ENCODE data around the gene ROCK2. TPM values are rescaled to one million over a fixed set of nuclear protein-coding genes. Genes with fewer than 3 reads are reported as not detected.

ROCK2 gene
- total and polyA plus RNA-seq, 3 donors from 2014 or later, result 4.6 to 33.7 (median 31.3) TPM

GRCh38 chr2:11325961-11326676, 18.3 kb downstream of the ROCK2 start:
- H3K27ac ChIP-seq, result no peak overlapping the region
- no peaks in the 10 kb centered on the region for H3K27me3 ChIP-seq
- H3K36me3 ChIP-seq (ENCODE audit: low read depth, missing control alignments), result no peaks in the 10 kb centered on the region
- H3K4me1 ChIP-seq, result no peaks in the 10 kb centered on the region
- no peak overlapping the region for H3K4me3 ChIP-seq
- no peaks in the 10 kb centered on the region for H3K9me3 ChIP-seq
- no peak for DNase-seq
- WGBS, 2 donors, result 73 to 76% methylated on average over 4 of the region's 4 CpGs
- no peak for TF ChIP-seq POLR2A (IDR thresholded peaks at IDR 0.05)
- TF ChIP-seq CTCF (IDR thresholded peaks at IDR 0.05), result no peak
- intact Hi-C loops (cut with DNase I; ENCODE audit: low total_unique reads), result no loop called here

GRCh38 chr2:11321847-11322246, 22.6 kb downstream of the ROCK2 start:
- H3K4me1 ChIP-seq, result no peaks in the 10 kb centered on the region
- H3K27ac ChIP-seq, result no peak overlapping the region
- 81% methylated on average over 3 of the region's 3 CpGs for WGBS, 2 donors
- no peak for TF ChIP-seq POLR2A (IDR thresholded peaks at IDR 0.05)
- TF ChIP-seq CTCF (IDR thresholded peaks at IDR 0.05), result no peak
- H3K36me3 ChIP-seq (ENCODE audit: low read depth, missing control alignments), result no peaks in the 10 kb centered on the region
- no peak for DNase-seq
- intact Hi-C loops (cut with DNase I; ENCODE audit: low total_unique reads), result no loop called here
- H3K27me3 ChIP-seq, result no peaks in the 10 kb centered on the region
- no peaks in the 10 kb centered on the region for H3K9me3 ChIP-seq
- no peak overlapping the region for H3K4me3 ChIP-seq

GRCh38 chr2:11320698-11321492, 23.5 kb downstream of the ROCK2 start:
- WGBS, 2 donors, result 94% methylated on average over 17 of the region's 17 CpGs
- no peaks in the 10 kb centered on the region for H3K4me1 ChIP-seq

GRCh38 chr2:11319939-11320338, 24.5 kb downstream of the ROCK2 start:
- no peak for DNase-seq
- no peak overlapping the region for H3K4me3 ChIP-seq
- no peak overlapping the region for H3K27ac ChIP-seq
- no peaks in the 10 kb centered on the region for H3K36me3 ChIP-seq (ENCODE audit: low read depth, missing control alignments)
- H3K9me3 ChIP-seq, result no peaks in the 10 kb centered on the region
- TF ChIP-seq CTCF (IDR thresholded peaks at IDR 0.05) (no peak), POLR2A (IDR thresholded peaks at IDR 0.05) (no peak)
- no peaks in the 10 kb centered on the region for H3K27me3 ChIP-seq
- H3K4me1 ChIP-seq, result no peaks in the 10 kb centered on the region
- intact Hi-C loops (cut with DNase I; ENCODE audit: low total_unique reads), result no loop called here

More at GRCh38 chr2:11320698-11321492, 23.5 kb downstream of the ROCK2 start:
- TF ChIP-seq POLR2A (IDR thresholded peaks at IDR 0.05) (no peak), CTCF (IDR thresholded peaks at IDR 0.05) (no peak)
- Histone ChIP-seq H3K9me3 (no peaks in the 10 kb centered on the region), H3K27me3 (no peaks in the 10 kb centered on the region), H3K36me3 (ENCODE audit: low read depth, missing control alignments) (no peaks in the 10 kb centered on the region), H3K27ac (no peak overlapping the region), H3K4me3 (no peak overlapping the region)
- intact Hi-C loops (cut with DNase I; ENCODE audit: low total_unique reads), result no loop called here
- no peak for DNase-seq
